Esophagus squamous epithelium (tissue), 4 donors: Measurements from ENCODE around the gene TUBGCP3.

Experiments used
- POLR2A ChIP-seq, 4 donors: fragments of 450-650 bp; IDR thresholded peaks; one replicate each; pipeline ENCODE4 v1.6.1; 2017; ENCODE audit warnings: antibody characterized with exemption in 4 of 4, mild to moderate bottlenecking in 4 of 4, moderate library complexity in 3 of 4
- TF ChIP-seq, protein P1 (sequence below), 6 experiments: fragments of 450-650 bp in 4 of 6; fragments of 200-600 bp in 2 of 6; sonication (generic) in 2 of 6; IDR thresholded peaks; one replicate each; pipeline ENCODE4 v1.5.1; 2016 to 2019; ENCODE audit warnings: antibody characterized with exemption in 6 of 6, mild to moderate bottlenecking in 4 of 6, moderate library complexity in 4 of 6

GRCh38 chr13:112624602-112625430 lies 36.9 kb upstream of the TUBGCP3 start:
- TF ChIP-seq, protein P1, sequence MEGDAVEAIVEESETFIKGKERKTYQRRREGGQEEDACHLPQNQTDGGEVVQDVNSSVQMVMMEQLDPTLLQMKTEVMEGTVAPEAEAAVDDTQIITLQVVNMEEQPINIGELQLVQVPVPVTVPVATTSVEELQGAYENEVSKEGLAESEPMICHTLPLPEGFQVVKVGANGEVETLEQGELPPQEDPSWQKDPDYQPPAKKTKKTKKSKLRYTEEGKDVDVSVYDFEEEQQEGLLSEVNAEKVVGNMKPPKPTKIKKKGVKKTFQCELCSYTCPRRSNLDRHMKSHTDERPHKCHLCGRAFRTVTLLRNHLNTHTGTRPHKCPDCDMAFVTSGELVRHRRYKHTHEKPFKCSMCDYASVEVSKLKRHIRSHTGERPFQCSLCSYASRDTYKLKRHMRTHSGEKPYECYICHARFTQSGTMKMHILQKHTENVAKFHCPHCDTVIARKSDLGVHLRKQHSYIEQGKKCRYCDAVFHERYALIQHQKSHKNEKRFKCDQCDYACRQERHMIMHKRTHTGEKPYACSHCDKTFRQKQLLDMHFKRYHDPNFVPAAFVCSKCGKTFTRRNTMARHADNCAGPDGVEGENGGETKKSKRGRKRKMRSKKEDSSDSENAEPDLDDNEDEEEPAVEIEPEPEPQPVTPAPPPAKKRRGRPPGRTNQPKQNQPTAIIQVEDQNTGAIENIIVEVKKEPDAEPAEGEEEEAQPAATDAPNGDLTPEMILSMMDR (IDR thresholded peaks at IDR 0.05) = no peak
- no peak for TF ChIP-seq POLR2A (IDR thresholded peaks at IDR 0.05)
